ENCODE results near the gene LTC4S.

DNA sequence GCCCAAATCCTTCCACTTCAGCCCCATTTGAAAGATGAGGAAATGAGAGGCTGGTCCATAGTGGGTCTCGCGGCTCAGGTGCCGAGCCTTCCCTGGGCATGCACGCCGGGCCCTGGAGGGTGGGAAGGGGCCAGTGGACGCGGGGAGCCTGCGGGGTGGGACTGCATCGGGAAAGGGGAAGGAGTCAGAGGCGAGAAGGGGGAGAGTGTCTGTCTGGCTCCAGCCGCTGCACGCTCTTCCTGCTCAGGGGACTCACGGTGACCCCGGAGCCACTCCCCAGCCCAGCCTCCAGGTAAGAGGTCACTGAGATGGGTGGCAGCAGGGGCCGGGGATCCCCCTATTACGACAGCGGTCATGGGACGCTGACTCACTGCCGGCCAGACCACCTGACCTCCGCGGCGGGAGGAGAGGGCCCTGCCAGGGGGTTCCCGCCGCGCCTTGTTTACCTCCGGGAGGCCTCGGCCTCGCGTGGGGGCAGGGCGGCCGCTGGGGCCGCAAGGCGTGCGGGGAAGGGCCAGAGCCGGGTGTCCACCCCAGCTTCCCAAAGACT lies 25.0 kb downstream of the LTC4S start:
- TF ChIP-seq, protein P1, sequence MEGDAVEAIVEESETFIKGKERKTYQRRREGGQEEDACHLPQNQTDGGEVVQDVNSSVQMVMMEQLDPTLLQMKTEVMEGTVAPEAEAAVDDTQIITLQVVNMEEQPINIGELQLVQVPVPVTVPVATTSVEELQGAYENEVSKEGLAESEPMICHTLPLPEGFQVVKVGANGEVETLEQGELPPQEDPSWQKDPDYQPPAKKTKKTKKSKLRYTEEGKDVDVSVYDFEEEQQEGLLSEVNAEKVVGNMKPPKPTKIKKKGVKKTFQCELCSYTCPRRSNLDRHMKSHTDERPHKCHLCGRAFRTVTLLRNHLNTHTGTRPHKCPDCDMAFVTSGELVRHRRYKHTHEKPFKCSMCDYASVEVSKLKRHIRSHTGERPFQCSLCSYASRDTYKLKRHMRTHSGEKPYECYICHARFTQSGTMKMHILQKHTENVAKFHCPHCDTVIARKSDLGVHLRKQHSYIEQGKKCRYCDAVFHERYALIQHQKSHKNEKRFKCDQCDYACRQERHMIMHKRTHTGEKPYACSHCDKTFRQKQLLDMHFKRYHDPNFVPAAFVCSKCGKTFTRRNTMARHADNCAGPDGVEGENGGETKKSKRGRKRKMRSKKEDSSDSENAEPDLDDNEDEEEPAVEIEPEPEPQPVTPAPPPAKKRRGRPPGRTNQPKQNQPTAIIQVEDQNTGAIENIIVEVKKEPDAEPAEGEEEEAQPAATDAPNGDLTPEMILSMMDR (conservative IDR thresholded peaks at IDR 0.05; ENCODE audit: low read length), result no peak
- no peak for TF ChIP-seq EZH2phosphoT487 (IDR thresholded peaks at IDR 0.05; ENCODE audit: borderline replicate concordance, low read depth, low read length)
